HCEC 1CT (cell line): ENCODE data around the gene TOP2A.
"Not testable (repeated sequence)": the region's sequence is repeated elsewhere in the genome, so short reads cannot be mapped to it uniquely, and the experiment has no call there.

Experiments
- DNase-seq: peaks from one replicate; pipeline ENCODE4 v3.0.0-alpha.2; 2017

TOP2A gene

GRCh38 chr17:40431231-40431602 lies 13.5 kb upstream of the TOP2A start:
- DNase-seq: no peak

- no peak for DNase-seq
Measured at GRCh38 chr17:40430272-40431230, 12.9 kb upstream of the TOP2A start.

- DNase-seq: no peak
Measured at GRCh38 chr17:40427002-40427491, 9.4 kb upstream of the TOP2A start.

GRCh38 chr17:40425741-40426140 lies 8.0 kb upstream of the TOP2A start:
- no peak for DNase-seq

GRCh38 chr17:40422990-40423633 lies 5.4 kb upstream of the TOP2A start:
- DNase-seq: peak; percentile 16

GRCh38 chr17:40419559-40420331 lies 2.0 kb upstream of the TOP2A start:
- DNase-seq: no peak

- DNase-seq: no peak
Measured at GRCh38 chr17:40418428-40418706, 671 bp upstream of the TOP2A start.

- peak; percentile 44 for DNase-seq
Measured at GRCh38 chr17:40417258-40417608, 463 bp downstream of the TOP2A start.

- DNase-seq: no peak
Measured at GRCh38 chr17:40416671-40417070, 1.0 kb downstream of the TOP2A start.

- peak; percentile 53 for DNase-seq
Measured at GRCh38 chr17:40415390-40415789, 2.3 kb downstream of the TOP2A start.

- not testable (repeated sequence) for DNase-seq
Measured at GRCh38 chr17:40414312-40414711, 3.4 kb downstream of the TOP2A start.

GRCh38 chr17:40412880-40413279 lies 4.8 kb downstream of the TOP2A start:
- no peak for DNase-seq

GRCh38 chr17:40411821-40412220 lies 5.9 kb downstream of the TOP2A start:
- DNase-seq: no peak

GRCh38 chr17:40410082-40410481 lies 7.6 kb downstream of the TOP2A start:
- no peak for DNase-seq

GRCh38 chr17:40409540-40409939 lies 8.2 kb downstream of the TOP2A start:
- not testable (repeated sequence) for DNase-seq

- DNase-seq: no peak
Measured at GRCh38 chr17:40407460-40407859, 10.2 kb downstream of the TOP2A start.

GRCh38 chr17:40404003-40404402 lies 13.7 kb downstream of the TOP2A start:
- no peak for DNase-seq

GRCh38 chr17:40402668-40403067 lies 15.0 kb downstream of the TOP2A start:
- DNase-seq: no peak

- DNase-seq: peak; percentile 54
Measured at GRCh38 chr17:40399185-40399584, 18.5 kb downstream of the TOP2A start.

GRCh38 chr17:40386555-40386954 lies 31.1 kb downstream of the TOP2A start:
- DNase-seq: not testable (repeated sequence)

GRCh38 chr17:40382251-40382650 lies 35.4 kb downstream of the TOP2A start:
- no peak for DNase-seq

GRCh38 chr17:40378966-40379365 lies 38.7 kb downstream of the TOP2A start:
- no peak for DNase-seq

GRCh38 chr17:40377832-40378231 lies 39.9 kb downstream of the TOP2A start:
- no peak for DNase-seq

GRCh38 chr17:40376541-40376940 lies 41.2 kb downstream of the TOP2A start:
- not testable (repeated sequence) for DNase-seq
